GM08714 (cell line): ENCODE results near the gene ZDHHC11.
"Not testable (repeated sequence)": the region's sequence is repeated elsewhere in the genome, so short reads cannot be mapped to it uniquely, and the experiment has no call there.

Experiments
- H3K4me3 ChIP-seq: fragments of 200-500 bp; sonication (Bioruptor generic); 2 replicates; pipeline ENCODE4 v1.5.1; 2014; ENCODE audit warnings: mild to moderate bottlenecking, low read length, inconsistent platforms
- ZNF274 ChIP-seq: IDR thresholded peaks from 2 replicates; pipeline ENCODE4 v1.6.1; 2012; ENCODE audit warnings: mild to moderate bottlenecking, low read depth, low read length

Gene ZDHHC11

DNA sequence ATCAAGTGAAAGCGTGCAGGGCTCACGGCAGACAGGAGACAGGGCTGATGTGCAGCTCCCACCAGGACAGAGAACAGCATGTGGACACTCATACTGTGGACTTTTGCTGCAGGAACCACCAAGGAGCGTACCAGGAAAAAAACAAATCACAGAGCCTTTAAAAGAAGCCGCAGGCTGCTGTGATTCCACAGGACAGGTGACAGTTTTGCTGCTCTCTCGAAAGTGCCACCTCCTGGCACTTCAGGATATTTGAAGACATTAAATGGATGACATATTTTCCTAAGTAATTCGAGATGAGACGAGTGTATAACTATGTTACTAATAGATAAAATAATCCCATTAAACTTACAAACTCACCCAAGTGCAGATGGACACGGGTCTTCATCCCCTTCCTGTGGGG, 29.3 kb downstream of the ZDHHC11 start:
- TF ChIP-seq ZNF274: no peak
- no peak overlapping the region for H3K4me3 ChIP-seq

DNA sequence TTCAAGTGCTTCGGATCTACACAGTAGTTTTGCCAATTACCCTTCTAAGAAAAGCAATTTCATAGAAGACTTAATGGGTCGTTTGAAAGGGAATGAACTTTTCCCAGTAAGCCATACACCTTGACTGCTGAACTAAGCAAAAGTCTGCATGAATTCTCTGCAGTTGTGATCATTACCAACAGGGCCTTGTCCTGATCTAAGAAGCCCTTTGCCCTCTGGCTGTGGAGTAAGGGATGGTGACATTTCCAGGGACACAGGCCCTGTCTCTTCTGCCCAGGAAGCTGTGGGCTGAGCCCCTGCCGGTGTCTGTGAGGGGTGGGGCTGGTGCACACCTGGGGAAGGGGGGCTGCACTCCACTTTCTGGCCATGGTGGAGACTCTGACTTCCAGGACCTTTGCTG, 30.5 kb downstream of the ZDHHC11 start:
- TF ChIP-seq ZNF274: no peak
- no peak overlapping the region for H3K4me3 ChIP-seq

DNA sequence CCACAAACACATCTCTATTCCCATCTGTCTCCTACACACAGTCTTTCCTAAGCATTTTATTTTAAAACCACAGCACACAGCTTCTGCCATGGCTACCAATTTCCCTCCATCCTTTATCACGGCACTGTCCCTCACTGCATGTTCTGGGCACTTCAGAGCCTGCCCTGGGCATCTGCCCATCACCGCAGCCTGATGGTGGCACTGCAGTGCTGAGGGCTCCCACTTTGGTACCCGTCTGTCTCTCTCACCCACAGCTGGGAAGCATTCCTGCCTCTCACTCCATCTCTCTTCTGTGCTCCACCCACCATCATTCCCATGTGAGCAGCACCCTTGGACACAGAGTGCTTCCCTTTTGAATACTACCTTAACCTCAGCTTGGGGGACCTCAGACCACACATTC, 31.7 kb downstream of the ZDHHC11 start:
- no peak overlapping the region for H3K4me3 ChIP-seq
- no peak for TF ChIP-seq ZNF274

DNA sequence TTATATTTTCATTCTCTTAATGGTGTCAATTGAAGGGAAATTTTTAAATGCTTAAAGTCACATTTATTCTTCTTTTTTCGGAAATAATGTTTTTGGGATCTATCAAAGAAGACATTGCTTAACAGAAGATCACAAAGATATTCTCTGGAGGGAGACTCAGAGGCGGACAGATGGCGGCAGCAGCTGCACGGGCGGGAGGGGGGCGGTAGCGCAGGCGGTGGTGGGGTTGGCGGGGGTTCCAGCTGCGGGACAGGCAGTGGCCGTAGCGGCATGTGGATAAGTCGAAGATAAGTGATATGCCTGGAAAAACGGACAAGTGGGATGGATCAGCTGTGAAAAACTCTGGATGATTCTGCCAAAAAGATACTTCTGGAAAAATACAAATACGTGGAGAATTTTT, 34.6 kb downstream of the ZDHHC11 start:
- TF ChIP-seq ZNF274: no peak
- H3K4me3 ChIP-seq: no peak overlapping the region

DNA sequence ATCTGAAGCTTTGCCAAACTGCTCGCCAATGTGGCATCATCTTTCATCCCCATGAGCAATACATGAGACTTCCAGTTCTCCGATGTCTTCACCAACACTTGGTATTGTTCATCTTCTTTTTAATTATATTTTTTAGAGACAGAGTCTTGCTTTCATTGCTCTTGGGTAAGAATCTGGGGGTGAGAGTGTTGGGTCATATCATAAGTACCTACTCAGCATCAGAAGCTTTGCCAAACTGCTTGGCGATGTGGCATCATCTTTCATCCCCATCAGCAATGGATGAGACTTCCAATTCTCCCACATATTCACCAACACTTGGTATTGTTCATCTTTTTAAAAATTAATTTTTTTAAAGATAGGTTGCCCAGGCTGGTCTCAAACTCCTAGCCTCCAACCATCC, 35.3 kb downstream of the ZDHHC11 start:
- no peak for TF ChIP-seq ZNF274
- no peak overlapping the region for H3K4me3 ChIP-seq

DNA sequence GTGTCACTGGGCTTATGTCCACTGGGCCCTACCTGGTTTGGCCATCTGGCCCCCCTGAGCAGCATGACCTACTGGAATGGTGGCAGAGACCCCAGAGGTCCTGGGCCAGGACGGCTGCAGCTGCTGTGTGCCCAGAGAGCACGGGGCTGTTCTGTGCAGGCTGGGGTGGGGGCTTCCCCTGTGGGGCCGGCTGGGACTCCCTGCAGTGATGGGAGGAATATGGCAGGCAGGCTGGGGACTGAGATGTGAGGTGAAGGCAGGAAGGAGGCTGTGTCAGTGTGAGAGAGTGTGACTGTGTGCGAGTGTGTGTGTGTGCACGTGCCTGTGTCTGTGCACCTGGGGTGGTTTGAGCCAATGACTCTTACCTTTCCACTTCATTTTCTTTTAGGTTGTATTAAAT, 37.2 kb downstream of the ZDHHC11 start:
- not testable (repeated sequence) for H3K4me3 ChIP-seq

DNA sequence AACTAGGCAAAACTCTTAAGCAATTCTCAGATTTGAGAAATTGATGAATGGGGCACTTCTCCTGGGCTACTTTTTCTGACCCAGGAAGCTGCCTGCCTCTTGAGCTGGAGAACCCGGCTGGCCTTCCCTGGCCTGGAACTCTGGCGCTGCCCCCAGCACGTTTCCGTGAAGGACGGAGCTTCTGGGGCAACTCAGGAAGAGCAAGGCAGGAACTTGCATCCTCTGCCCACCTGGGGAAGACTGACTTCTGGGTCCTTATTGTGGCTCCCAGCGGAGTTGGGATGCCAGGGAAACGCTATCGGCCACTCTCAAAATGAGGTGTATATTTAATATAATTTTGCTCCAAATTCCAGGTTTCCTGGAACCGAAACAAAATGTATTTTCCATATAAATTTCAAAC, 39.4 kb downstream of the ZDHHC11 start:
- H3K4me3 ChIP-seq: not testable (repeated sequence)

DNA sequence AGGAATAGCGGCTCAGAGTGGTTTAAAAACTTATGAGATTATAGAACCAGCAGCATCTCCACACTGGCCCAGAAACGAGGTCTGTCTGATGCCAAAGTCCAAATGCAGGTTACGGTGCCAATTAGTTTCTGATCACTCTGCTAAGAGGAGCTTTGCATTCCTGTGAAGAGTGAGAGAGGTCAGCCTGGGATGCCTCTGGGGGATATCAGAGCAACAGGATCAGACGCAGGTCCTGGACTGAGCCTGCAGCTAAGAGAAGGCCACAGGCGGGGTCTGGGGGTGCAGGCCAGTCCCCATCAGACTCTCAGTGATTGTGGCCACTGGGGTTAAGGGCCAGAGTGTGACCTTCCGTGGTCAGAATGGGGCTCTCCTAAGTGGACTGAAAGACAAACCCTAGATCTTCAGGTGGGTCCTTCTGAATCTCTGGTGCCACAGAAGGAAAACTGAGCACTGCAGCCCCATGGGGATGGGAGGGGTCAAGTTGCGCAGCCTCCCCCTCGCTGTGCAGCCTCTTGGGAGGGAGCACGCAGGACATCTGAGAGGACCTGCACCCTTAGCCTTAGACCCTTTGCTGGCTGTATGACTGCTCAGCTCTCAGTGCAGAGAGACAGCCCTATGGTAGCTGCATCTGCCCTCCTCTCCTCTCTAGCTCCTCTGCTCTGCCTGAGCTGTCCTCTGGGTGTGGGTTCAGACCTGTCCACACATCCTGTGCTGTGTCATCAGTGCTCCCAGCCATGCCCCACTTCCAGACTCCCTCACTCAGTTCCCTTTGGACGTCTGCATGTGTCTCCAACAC, 42.9 kb downstream of the ZDHHC11 start:
- not testable (repeated sequence) for H3K4me3 ChIP-seq

DNA sequence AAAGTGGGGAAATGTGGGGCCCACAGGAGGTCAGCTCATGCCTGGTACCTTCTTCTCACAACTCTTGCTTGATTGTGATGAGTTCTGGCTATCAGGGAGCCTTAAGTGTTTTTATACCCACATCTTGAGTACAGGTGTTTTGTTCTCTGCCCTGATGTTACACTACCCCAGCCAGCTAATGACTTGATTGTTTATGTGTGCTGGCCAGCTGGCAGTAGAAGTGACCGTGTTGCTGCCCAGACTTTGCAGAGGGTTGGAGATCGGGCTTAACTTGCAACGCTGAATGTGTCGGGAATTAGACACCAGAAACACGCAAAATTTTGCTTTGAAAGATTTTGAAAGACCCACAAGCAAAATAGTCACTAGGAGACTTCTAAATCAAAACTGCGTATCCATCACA, 49.3 kb downstream of the ZDHHC11 start:
- no peak for TF ChIP-seq ZNF274
- no peak overlapping the region for H3K4me3 ChIP-seq

DNA sequence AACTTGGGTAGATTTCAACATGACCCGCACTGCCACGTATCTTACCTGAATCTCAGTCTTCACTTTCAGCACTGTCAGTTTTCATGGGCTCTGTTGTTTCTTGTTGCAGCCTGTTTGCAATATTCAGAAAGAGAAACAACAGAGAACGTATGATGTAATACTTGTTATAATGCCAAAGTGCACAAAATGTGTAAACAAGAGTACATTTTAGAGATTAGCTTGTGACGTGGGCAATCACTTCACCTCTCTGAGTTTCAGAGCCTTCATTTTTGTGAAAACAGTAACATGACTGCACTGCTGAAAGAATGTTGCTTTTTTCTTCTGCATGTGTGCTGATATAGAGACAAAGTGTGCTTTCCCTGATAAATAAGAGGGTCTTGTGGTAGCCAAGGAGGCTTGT, 49.7 kb downstream of the ZDHHC11 start:
- H3K4me3 ChIP-seq: not testable (repeated sequence)

DNA sequence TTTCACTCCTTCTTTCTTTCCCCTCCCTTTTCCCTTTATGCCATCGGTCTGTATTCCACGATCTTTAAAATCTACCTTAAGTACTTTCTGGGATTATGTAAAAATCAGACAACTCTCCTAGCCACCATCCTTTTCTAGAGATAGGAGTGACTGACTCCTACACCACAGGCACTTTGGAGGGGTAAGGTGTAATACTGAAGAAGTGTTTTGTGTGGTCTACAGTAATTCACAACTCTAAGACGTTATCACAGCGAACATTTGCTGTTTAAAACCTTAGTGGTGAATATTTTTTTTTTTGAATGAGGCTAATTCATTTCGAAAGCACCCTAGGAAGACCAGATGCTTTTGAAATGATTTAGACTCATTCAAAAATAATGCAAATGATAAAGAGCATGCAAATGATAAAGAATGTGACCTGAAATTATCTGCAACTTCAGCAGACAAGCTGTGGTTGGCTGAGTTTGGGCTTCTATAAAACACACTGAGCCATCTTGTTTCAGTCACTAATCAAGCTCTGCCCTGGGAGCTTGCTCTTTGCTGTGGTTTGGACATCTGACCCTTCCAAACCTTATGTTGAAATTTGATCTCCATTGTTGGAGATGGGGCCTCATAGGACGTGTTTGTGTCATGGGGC, 52.2 kb downstream of the ZDHHC11 start:
- H3K4me3 ChIP-seq: not testable (repeated sequence)

DNA sequence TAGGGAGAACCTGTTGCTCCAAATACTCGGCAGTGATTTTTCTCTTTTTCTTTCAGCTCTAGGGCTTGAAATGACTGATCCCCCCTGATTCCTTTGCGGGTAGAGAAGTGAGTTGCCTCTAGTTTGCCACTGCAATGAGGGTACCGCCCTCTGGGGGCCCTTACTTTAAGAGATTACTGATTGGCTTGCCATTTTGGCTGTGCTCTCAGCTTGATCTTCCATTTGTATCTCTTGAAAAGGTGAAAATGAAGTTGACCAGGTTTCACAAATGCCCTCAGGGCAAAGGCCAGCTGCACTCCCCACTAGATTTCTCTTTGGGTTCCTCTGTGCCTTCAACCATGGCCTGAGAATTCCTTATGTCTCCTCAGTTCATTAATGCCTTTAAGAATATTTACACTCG, 52.8 kb downstream of the ZDHHC11 start:
- H3K4me3 ChIP-seq: not testable (repeated sequence)

DNA sequence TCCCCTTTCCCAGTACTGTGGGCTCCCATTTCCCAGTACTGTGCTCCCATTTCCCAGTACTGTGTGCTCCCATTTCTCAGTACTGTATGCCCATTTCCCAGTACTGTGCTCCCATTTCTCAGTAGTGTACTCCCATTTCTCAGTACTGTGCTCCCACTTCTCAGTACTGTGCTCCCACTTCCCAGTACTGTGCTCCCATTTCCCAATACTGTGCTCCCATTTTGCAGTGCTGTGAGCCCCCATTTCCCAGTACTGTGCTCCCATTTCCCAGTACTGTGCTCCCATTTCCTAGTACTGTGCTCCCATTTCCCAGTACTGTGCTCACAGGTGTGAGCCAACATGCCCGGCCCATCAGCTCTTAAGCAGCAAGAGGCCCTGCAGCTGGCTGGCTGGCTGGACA, 54.9 kb downstream of the ZDHHC11 start:
- H3K4me3 ChIP-seq: not testable (repeated sequence)

DNA sequence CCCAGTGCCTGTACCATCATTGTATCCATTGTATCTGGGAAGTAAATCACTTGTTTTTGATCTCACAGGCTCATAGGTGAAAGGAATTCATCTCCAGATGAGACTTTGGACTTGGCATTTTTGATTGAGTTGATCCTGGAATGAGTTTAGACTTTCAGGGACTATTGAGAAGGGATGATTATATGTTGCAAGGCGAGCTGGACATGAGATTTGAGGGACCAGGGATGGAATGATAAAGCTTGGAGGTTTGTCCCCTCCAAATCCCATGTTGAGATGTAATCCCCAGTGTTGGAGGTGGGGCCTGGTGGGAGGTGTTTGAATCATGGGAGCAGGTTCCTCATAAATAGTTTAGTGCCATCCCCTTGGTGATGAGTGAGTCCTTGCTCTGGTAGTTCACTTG, 55.8 kb downstream of the ZDHHC11 start:
- not testable (repeated sequence) for H3K4me3 ChIP-seq

DNA sequence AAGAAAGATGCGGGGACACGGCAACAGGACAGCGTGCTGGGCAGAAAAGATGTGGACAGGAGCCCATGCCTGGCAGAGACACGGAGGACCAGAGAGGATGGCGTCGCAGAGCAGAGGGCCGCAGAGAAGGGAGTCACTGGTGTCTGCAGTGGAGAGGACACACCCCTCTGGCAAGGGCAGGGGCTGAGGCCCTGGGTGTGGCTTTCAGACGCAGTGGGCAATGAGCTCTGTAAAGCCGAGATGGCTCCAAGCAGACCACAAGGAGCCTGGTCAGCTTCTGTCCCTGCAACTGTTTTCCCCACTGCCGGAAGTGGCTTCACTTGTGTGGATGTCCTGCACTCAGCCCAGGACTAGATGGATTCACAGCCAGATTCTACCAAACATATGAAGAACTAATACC, 62.1 kb downstream of the ZDHHC11 start:
- not testable (repeated sequence) for H3K4me3 ChIP-seq

DNA sequence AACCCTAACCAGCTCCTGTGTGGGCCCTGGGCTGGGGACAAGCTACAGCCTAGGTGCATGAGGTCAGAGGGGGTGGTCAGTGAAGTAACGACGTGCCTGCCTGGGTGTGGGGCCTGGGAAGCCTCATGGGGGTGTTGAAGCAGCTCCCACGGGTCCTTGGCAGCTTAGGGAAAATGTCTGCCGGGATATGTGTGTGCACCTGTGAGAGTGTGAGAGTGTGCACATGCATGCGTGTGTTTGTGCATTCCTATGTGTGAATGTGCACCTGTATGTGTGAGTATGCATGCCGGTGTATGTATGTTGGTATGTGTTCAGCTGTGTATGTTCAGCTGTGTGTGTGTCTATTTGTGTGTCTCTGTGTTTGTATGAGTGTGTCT, 62.9 kb downstream of the ZDHHC11 start:
- not testable (repeated sequence) for H3K4me3 ChIP-seq

DNA sequence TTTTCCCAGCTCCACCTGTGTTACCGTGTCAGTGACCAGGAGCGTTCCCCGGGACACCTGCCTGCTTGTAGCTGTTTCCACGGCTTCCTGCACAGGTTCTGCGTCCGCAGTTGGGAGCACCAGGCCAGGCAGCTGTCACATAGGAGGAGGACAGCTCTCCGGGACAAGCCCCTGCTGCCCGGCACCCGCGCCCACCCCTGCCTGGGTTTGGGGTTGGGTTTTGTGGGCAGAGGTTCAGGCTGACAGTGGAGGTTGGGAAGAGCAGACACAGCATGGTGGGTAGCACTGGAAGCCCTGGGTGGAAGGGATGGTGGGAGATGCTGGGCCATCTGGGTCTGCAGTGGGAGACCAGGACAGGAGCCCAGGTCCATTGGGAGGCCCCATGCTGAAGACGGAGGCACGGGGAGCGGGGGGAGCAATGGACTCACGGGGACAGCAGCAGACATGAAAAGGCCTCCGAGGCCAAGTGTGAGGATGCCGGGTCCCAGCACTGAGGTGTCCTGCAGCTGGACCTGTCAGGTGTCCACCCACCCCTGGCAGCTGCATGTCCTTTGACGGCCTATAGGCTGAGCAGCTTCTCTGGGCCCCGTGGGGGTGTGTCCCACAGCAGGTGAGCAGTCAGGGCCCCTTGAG, 63.4 kb downstream of the ZDHHC11 start:
- not testable (repeated sequence) for H3K4me3 ChIP-seq

DNA sequence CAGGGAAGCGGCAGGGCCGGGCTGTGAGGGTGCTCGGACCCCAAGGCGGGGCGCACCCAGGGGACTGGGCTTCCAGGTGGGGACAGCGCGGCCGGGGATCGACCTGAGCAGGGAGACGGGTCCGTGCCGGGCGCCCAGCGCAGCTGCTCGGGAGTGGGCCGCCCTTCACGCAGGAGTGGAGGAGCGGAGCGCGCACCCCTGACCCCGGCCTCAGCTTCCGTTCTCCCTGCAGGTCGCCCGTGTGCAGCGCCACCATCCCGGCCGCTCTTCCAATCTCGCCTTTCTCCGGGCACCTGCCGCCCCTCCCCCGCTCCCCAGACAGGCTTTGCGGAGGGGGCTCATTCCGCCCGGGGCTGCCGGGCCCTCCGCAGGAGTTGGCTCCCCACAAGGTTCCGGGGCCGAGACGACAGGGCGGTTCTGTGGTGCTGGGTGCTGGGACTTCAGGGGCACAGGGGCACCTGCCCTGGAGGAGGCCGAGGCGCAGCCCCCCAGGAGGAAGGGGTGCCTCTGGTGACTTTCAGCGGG, 65.5 kb downstream of the ZDHHC11 start:
- peak overlapping the region; percentile 68; the same call in 1 of the 2 replicates for H3K4me3 ChIP-seq

DNA sequence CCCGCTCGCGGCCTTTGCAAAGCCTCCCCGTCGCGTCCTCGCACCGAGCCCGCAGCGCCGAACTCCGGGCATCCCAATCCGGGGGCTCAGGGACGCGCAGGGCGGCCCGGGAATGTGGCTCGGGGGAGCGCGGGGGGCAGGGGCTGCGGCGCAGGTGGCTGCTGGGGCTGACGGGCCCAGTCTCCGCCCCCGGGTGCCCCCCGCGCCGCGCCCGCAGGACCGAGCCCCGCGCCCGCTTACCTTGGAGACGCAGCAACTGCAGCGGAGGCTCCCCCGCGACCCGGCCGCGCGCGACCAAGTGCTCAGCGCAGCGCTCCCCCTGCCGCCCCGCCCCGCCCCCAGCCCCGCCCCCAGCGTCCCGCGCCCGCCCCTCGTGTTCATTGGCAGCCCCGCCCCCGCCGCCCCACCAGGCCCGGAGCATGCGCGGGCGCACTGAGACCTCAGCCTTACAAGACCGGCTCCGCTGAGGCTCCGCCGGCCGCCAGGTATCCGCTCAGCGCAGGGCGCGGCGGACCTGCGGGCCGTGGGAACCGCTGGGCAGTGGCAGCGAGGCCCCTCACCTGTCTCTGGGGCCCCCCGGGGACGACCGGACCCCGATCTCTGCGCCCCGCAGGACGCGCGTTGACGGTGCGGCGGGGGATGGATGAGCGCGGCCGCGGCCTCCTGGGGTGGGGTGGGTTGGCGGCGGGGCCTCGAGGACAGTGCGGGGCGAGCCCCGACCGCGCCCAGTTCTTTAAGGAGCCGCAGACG, 66.2 kb downstream of the ZDHHC11 start, which contains the start of gene ZDHHC11B:
Gene ZDHHC11B (minus strand): TSS at position 302 of the 750 bp plus-strand sequence. CDS start 17,810 bp downstream, outside the sequence.
- H3K4me3 ChIP-seq: peak within 1 kb of the TSS; percentile 68

DNA sequence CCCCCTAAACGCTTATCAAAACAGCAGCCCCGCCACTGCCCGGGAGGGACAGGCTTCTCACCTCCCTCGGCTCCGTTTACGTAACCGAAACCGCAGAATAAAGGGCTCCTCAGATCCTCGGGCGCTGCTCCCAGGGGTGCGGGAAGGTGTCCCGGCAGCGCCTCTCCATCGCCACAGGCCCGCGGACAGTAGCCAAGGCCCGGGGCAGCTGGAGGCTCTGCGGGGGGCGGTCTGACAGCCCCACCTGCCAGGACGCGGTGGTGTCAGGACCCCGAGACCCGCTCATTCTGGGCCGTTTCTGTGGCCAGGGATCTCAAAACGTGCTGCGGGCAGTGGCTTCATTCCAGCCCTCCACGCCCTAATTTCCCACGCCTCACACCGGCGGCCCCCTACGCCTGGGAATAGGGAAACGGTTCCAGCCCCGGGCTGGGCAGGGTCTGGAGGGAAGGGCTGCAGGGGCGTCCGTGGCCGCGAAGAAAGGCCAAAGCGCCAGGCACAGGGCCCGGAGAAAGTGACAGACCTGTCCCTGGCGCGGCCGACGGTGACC, 66.8 kb downstream of the ZDHHC11 start:
- peak overlapping the region; percentile 20; the same call in 1 of the 2 replicates for H3K4me3 ChIP-seq
